SK-N-SH (cell line): ENCODE results near the gene FHOD3. TPM values are rescaled to one million over a fixed set of nuclear protein-coding genes. Genes with fewer than 3 reads are reported as not detected.

Experiments
- CTCF ChIA-PET: fragments of 300-600, 350-600 bp; formaldehyde crosslinking; extraction: SDS; loops from one replicate; lab custom pipeline; 2021; lab: Yijun Ruan, JAX
- POLR2A ChIA-PET: fragments of 350-600 bp; sonication (Branson Sonifier 250); formaldehyde crosslinking; extraction: SDS; loops from one replicate; lab custom pipeline; 2020; ENCODE audit warnings: antibody characterized with exemption, inconsistent platforms; lab: Yijun Ruan, JAX
- DNase-seq: peaks from one replicate; pipeline ENCODE4 v3.0.0; 2012
- H2AFZ ChIP-seq: fragments of 200-600 bp; sonication (generic); 2 replicates; pipeline ENCODE4 v1.8.1; 2016; ENCODE audit warnings: antibody characterized with exemption, mild to moderate bottlenecking, low read depth
- H3F3A ChIP-seq: fragments of 200-600 bp; sonication (generic); replicated peaks from 2 replicates; pipeline ENCODE3; 2016; ENCODE audit warnings: antibody characterized with exemption, mild to moderate bottlenecking; ENCODE audit not compliant: insufficient read depth
- H3K27ac ChIP-seq, 2 experiments: fragments of 200-500 bp in 1 of 2; fragments of 200-600 bp in 1 of 2; sonication (Bioruptor generic) in 1 of 2; sonication (generic), shearing (Covaris generic) in 1 of 2; 2 replicates each; pipeline versions ENCODE4 v1.5.1 to v1.6.1; 2014 to 2016; ENCODE audit warnings: low read depth in 2 of 2, inconsistent platforms in 1 of 2, low read length in 1 of 2, mild to moderate bottlenecking in 1 of 2, mixed read lengths in 1 of 2
- H3K27me3 ChIP-seq: fragments of 200-600 bp; sonication (generic), shearing (Covaris generic); 2 replicates; pipeline ENCODE4 v1.6.1; 2016; ENCODE audit warnings: mixed run types; ENCODE audit not compliant: insufficient read depth
- H3K36me3 ChIP-seq, 2 experiments: fragments of 200-500 bp in 1 of 2; fragments of 200-600 bp in 1 of 2; sonication (Bioruptor generic) in 1 of 2; sonication (generic) in 1 of 2; replicated peaks in 1 of 2; 2 replicates each; pipeline versions ENCODE3 to v1.5.1; 2014 to 2016; ENCODE audit warnings: low read length in 1 of 2, mild to moderate bottlenecking in 1 of 2; ENCODE audit not compliant: insufficient read depth in 2 of 2, control insufficient read depth in 1 of 2
- H3K4me1 ChIP-seq, 2 experiments: fragments of 200-500 bp in 1 of 2; fragments of 200-600 bp in 1 of 2; sonication (Bioruptor generic) in 1 of 2; sonication (generic), shearing (Covaris generic) in 1 of 2; 2 replicates each; pipeline versions ENCODE4 v1.5.1 to v1.6.1; 2014 to 2016; ENCODE audit warnings: low read depth in 1 of 2, low read length in 1 of 2, mixed run types in 1 of 2; ENCODE audit not compliant: insufficient read depth in 2 of 2, control insufficient read depth in 1 of 2
- H3K4me2 ChIP-seq: fragments of 200-600 bp; sonication (generic), shearing (Covaris generic); 2 replicates; pipeline ENCODE4 v1.6.1; 2017; ENCODE audit warnings: mixed run types
- H3K4me3 ChIP-seq, 2 experiments: fragments of 200-500 bp in 1 of 2; fragments of 200-600 bp in 1 of 2; sonication (Bioruptor generic) in 1 of 2; sonication (generic), shearing (Covaris generic) in 1 of 2; 2 replicates each; pipeline versions ENCODE4 v1.5.1 to v1.8.1; 2014 to 2016; ENCODE audit warnings: low read depth in 2 of 2, inconsistent platforms in 1 of 2, low read length in 1 of 2, mild to moderate bottlenecking in 1 of 2, mixed read lengths in 1 of 2, moderate library complexity in 1 of 2
- H3K79me2 ChIP-seq: fragments of 200-600 bp; sonication (generic); 2 replicates; pipeline ENCODE4 v1.8.1; 2017; ENCODE audit warnings: mild to moderate bottlenecking; ENCODE audit not compliant: insufficient read depth
- H3K9ac ChIP-seq: fragments of 200-600 bp; sonication (generic); 2 replicates; pipeline ENCODE4 v1.6.1; 2017; ENCODE audit warnings: mixed run types
- H3K9me2 ChIP-seq: fragments of 200-600 bp; sonication (generic); 2 replicates; pipeline ENCODE4 v1.6.1; 2017; ENCODE audit warnings: mixed run types
- H3K9me3 ChIP-seq: fragments of 200-600 bp; sonication (generic); 2 replicates; pipeline ENCODE4 v1.6.1; 2017; ENCODE audit warnings: mixed run types, mild to moderate bottlenecking, moderate library complexity
- H4K20me1 ChIP-seq: fragments of 200-600 bp; sonication (generic); 2 replicates; pipeline ENCODE4 v1.6.1; 2017; ENCODE audit warnings: mild to moderate bottlenecking, mixed run types; ENCODE audit not compliant: insufficient read depth
- CHD2 ChIP-seq: fragments of 150-350 bp; IDR thresholded peaks from 2 replicates; pipeline ENCODE4 v1.6.1; 2018; ENCODE audit warnings: low read length; ENCODE audit not compliant: partially characterized antibody
- CTCF ChIP-seq: fragments of 200-600 bp; sonication (generic); IDR thresholded peaks from 2 replicates; pipeline ENCODE4 v1.6.1; 2017; ENCODE audit warnings: antibody characterized with exemption, mild to moderate bottlenecking, moderate library complexity
- ELF1 ChIP-seq: IDR thresholded peaks from 2 replicates; pipeline ENCODE4 v1.4.0; 2012
- FOSL2 ChIP-seq: IDR thresholded peaks from 2 replicates; pipeline ENCODE4 v1.4.0; 2012; ENCODE audit warnings: low read depth, mild to moderate bottlenecking, moderate library complexity, borderline replicate concordance
- GABPA ChIP-seq: IDR thresholded peaks from 2 replicates; pipeline ENCODE4 v1.4.0; 2012; ENCODE audit warnings: low read depth, mild to moderate bottlenecking
- GATA2 ChIP-seq: sonication (generic); formaldehyde crosslinking; IDR thresholded peaks from 2 replicates; pipeline ENCODE4 v1.5.0; 2020; ENCODE audit warnings: mild to moderate bottlenecking, missing genetic modification reagents
- MAX ChIP-seq: IDR thresholded peaks from 2 replicates; pipeline ENCODE4 v1.4.0; 2012; ENCODE audit warnings: low read depth
- MXI1 ChIP-seq: IDR thresholded peaks from 2 replicates; pipeline ENCODE4 v1.6.1; 2012; ENCODE audit warnings: mild to moderate bottlenecking, low read depth, low read length, improper control_type of control experiment
- PBX3 ChIP-seq: IDR thresholded peaks from 2 replicates; pipeline ENCODE4; 2012
- POLR2AphosphoS5 ChIP-seq: IDR thresholded peaks from 2 replicates; pipeline ENCODE4 v1.6.1; 2012; ENCODE audit warnings: low read depth, low read length
- RAD21 ChIP-seq: IDR thresholded peaks from 2 replicates; pipeline ENCODE4 v1.6.1; 2012; ENCODE audit warnings: mild to moderate bottlenecking, low read length
- RCOR1 ChIP-seq: fragments of 150-350 bp; IDR thresholded peaks from 2 replicates; pipeline ENCODE4 v1.6.1; 2017; ENCODE audit warnings: antibody characterized with exemption, low read length
- RXRA ChIP-seq: IDR thresholded peaks from 2 replicates; pipeline ENCODE4 v1.4.0; 2012; ENCODE audit warnings: low read depth, mild to moderate bottlenecking, borderline replicate concordance
- SIN3A ChIP-seq: IDR thresholded peaks from 2 replicates; pipeline ENCODE4 v1.6.1; 2012; ENCODE audit warnings: low read depth, mild to moderate bottlenecking, low read length, moderate library complexity, borderline replicate concordance
- SMC3 ChIP-seq: IDR thresholded peaks from 2 replicates; pipeline ENCODE4 v1.6.1; 2012; ENCODE audit warnings: low read depth, low read length, improper control_type of control experiment
- TAF1 ChIP-seq: IDR thresholded peaks from 2 replicates; pipeline ENCODE4 v1.6.1; 2012; ENCODE audit warnings: low read depth, mild to moderate bottlenecking, low read length, moderate library complexity, borderline replicate concordance
- USF1 ChIP-seq: IDR thresholded peaks from 2 replicates; pipeline ENCODE4 v1.4.0; 2012; ENCODE audit warnings: low read depth, borderline replicate concordance
- USF2 ChIP-seq: fragments of 150-350 bp; IDR thresholded peaks from 2 replicates; pipeline ENCODE4 v1.6.1; 2017; ENCODE audit warnings: antibody characterized with exemption, low read length, low read depth, borderline replicate concordance
- ZBTB33 ChIP-seq: IDR thresholded peaks from 2 replicates; pipeline ENCODE4 v1.4.0; 2012; ENCODE audit warnings: low read depth, borderline replicate concordance
- WGBS: methylation state at CpG from one replicate; pipeline ENCODE4 v1.1.6; 2017; ENCODE audit warnings: low lambda C conversion rate; 5-methylcytosine and 5-hydroxymethylcytosine counted together
- polyA plus RNA-seq, 3 experiments: library from polyadenylated mRNA; depleted of rRNA; stranded (reverse); fragments of >200 nt; gene quantifications; 2 replicates each; pipeline ENCODE4 v1.2.3, GENCODE V29; 2012

Gene FHOD3
- polyA plus RNA-seq, 1 of the 3 experiments (the other 2 are of a cell fraction) = 10.9 TPM

GRCh38 chr18:36348971-36349417 lies 51.5 kb downstream of the FHOD3 start (continued):
- TF ChIP-seq GATA2 (CRISPR knock-in tag) = no peak
- TF ChIP-seq FOSL2 = no peak
- TF ChIP-seq CTCF = no peak
- no peak for TF ChIP-seq CHD2
- TF ChIP-seq RXRA = no peak
- TF ChIP-seq RCOR1 = no peak
- TF ChIP-seq USF1 = no peak
- TF ChIP-seq, all 33 proteins: peak for 0

- no peaks in the 10 kb centered on the region for H3K9me2 ChIP-seq
- POLR2A ChIA-PET = no interaction called here
- CTCF ChIA-PET = no interaction called here
- H3K27me3 ChIP-seq = no peaks in the 10 kb centered on the region
- H3K4me1 ChIP-seq = peaks cover 0 to 23% of the 10 kb centered on the region in 2 experiments; a peak in 2 of 4 replicates
- H3F3A ChIP-seq = no peaks in the 10 kb centered on the region
- H4K20me1 ChIP-seq = no peaks in the 10 kb centered on the region
- no peak overlapping the region for H2AFZ ChIP-seq
- H3K9ac ChIP-seq = no peak overlapping the region
- 84% methylated on average over 6 of the region's 6 CpGs for WGBS
- no peak overlapping the region for H3K4me2 ChIP-seq
- no peak overlapping the region for H3K27ac ChIP-seq
- H3K9me3 ChIP-seq = no peaks in the 10 kb centered on the region
- no peak overlapping the region for H3K4me3 ChIP-seq
- H3K36me3 ChIP-seq = no peaks in the 10 kb centered on the region
- no peaks in the 10 kb centered on the region for H3K79me2 ChIP-seq
- no peak for TF ChIP-seq USF1
- no peak for TF ChIP-seq ELF1
- no peak for TF ChIP-seq MXI1
- TF ChIP-seq RAD21 = no peak
- TF ChIP-seq TAF1 = no peak
- TF ChIP-seq RCOR1 = no peak
- no peak for TF ChIP-seq ZBTB33
- TF ChIP-seq RXRA = no peak
- TF ChIP-seq USF2 = no peak
- TF ChIP-seq SIN3A = no peak
- TF ChIP-seq POLR2AphosphoS5 = no peak
- TF ChIP-seq MAX = no peak
- no peak for TF ChIP-seq SMC3
- TF ChIP-seq PBX3 = no peak
- no peak for TF ChIP-seq GABPA
- no peak for DNase-seq
Observed at GRCh38 chr18:36349552-36349951, 52.0 kb downstream of the FHOD3 start.
